HG02623 (cell line): Measurements from ENCODE around the gene NLN.
A peak's percentile ranks its signal among the peaks of the same experiment; 100 is the strongest.
"Not testable (repeated sequence)": the region's sequence is repeated elsewhere in the genome, so short reads cannot be mapped to it uniquely, and the experiment has no call there.

ENCODE experiments used
- ATAC-seq: cut with Tn5 transposase; IDR thresholded peaks from one replicate; pipeline ENCODE4 v1.9.1; 2021; ENCODE audit warnings: moderate library complexity; ENCODE audit not compliant: unreplicated experiment

The NLN gene

DNA sequence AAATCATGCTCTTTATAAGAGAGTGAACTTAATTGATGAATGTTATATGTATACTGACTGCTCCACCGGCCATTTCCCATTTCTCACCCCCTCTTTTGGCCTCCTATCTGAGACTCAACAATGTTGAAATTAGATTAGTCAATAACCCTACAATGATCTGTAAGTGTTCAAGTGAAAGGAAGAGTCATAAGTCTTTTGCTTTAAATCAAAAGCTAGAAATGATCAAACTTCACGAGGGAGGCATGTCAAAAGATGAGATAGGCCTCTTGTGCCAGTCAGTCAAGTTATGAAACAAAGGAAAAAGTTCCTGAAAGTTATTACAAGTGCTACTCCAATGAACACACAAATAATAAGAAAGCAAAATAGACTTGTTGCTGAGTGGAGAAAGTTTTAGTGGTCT is 83.1 kb downstream of the NLN start:
- ATAC-seq: no peak

GRCh38 chr5:65807494-65807893 is 85.5 kb downstream of the NLN start:
- not testable (repeated sequence) for ATAC-seq

GRCh38 chr5:65808251-65808741 is 86.3 kb downstream of the NLN start:
- no peak for ATAC-seq

DNA sequence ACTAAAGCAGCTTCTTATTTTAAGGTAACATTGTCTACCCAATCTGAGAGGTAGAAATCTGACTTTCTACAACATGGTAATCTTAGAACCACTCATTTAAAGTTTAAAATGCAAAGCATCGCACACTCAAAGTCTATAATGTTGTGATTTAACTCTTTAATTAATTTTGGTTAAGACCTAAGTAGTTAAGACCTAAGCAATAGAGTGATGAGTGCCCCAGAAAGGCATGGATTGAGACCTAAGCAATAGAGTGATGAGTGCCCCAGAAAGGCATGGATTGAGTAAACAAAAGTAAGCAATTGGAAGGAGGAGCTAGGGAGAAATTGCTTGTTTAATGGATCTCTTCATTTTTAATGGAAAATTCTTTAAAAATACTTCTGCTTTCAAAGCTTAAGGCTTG is 86.8 kb downstream of the NLN start:
- ATAC-seq: no peak

DNA sequence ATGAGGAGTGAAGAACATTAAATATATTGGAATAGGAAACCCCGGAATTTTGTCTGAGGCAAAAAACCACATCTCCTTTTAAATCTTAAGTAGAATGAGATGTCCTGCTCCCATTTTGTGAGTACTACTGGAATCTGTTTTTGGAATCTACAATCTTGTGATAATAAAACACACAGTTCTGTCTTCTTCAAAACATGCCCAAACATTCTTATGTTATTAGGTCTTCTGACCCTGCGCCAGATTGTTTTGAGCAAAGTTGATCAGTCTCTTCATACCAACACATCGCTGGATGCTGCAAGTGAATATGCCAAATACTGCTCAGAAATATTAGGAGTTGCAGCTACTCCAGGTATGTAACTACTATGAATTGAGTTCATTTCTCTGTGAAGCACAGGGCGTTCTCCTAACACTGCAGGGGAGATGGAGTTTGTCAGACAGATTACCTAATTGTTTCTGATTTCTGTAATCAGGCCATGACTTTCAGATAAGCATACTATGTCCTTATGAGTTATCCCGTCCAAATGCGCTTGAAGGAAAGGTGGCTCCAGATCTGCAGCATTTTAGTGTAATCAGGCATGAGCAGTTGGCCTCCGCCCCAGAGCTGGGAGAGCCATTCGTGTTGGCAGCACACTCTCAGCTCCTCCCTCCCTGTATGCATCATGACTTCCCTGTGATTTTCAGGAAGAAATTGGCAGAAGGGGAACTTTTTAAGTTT is 88.0 kb downstream of the NLN start:
- ATAC-seq: no peak

- no peak for ATAC-seq
Observed at GRCh38 chr5:65811004-65811403, 89.0 kb downstream of the NLN start.

DNA sequence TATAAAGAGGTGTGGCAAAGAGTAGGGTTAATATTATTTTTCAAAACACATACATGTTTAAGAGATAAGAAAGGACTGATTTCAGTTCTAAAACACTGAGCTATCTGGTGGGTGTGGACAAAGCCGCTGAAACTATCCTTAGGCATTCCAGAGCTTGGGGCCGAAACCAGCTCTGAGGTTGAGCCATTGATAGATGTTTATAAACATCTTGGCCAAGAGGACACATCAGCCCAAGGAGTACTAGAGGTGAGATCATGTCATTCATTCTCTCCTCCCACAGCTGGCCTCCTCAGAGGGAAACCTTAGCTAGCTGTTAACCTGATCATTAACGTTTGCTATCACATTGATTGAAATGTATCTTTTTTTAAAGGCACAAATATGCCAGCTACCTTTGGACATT is 89.9 kb downstream of the NLN start:
- ATAC-seq: no peak

DNA sequence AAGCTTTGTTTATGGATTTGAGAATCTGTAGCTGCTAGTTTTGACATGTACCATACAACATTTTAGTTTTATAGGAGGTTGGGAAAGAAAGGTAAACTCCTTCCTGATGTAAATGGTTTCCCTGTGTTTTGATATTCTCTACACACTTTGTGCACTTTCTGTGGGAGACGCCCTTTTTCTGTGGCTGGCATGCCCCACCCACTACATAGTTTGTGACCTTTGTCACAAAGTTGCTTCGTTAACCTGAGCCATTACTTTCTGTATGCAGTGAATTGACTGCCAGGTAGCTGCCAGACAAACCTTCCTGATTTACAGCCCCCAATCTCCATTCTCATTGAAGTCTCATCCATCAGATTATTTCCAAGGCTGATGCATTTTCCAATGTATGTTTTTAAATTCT is 90.6 kb downstream of the NLN start:
- ATAC-seq: no peak

GRCh38 chr5:65813174-65813573 is 91.2 kb downstream of the NLN start:
- ATAC-seq: no peak

GRCh38 chr5:65815161-65815560 is 93.2 kb downstream of the NLN start:
- ATAC-seq: no peak

DNA sequence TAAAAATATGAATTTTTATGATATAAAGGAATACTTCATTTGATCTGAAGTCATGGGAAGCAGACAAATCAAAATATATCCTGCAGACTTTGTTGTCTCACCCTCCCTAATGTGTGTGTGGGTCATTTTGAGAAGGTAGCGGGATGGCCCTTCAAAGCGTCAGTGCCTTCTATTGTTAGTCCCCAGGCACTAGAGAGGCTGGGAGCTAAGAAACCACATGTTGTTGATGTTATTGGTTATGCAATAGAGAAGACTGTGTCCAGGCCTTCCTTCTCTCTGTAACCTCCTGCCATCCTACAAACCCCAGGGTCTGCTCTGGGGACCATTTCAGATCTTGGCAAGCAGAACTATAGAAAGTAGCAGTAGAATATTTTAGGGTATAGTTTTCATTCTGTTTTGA is 94.7 kb downstream of the NLN start:
- ATAC-seq: no peak

DNA sequence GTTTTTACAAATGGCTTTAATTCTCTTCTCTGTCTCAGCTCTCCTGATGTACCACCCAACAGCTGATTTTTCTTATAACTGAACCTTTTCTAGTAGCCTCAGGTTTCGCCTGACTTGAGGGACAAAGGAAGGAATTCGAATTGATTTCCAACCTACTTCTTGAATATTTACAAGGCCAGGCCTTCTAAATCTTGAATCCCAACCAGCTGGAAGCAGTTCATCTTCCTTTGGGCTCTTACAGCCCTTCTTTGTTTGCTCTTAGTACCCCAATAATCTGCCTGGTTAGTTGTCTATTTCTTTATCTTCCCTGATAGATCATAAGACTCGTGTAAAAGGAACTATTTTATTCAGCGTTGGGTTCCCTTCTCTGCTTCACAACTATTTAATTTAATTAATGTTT is 95.9 kb downstream of the NLN start:
- ATAC-seq: no peak

DNA sequence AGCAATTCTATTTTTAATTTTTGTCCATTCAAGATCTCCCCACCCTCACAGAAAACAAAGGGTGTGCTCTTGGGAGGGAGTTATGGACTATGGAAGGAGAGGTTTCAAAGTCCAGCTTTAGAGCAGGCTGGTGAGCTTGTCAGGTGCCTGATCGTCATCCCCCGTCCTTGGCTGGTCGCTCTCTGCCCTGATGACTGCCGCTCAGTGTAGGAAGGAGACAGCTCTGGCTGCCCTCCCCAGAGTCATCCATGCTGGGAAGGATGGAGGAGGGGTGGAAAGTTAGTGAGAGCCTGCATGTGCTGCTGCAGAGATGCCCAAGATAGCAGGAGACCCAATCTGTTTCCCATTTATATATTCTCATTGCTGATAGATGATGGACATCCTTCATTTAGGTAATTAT is 96.6 kb downstream of the NLN start:
- no peak for ATAC-seq

- ATAC-seq: no peak
Observed at GRCh38 chr5:65819215-65819904, 97.4 kb downstream of the NLN start.

DNA sequence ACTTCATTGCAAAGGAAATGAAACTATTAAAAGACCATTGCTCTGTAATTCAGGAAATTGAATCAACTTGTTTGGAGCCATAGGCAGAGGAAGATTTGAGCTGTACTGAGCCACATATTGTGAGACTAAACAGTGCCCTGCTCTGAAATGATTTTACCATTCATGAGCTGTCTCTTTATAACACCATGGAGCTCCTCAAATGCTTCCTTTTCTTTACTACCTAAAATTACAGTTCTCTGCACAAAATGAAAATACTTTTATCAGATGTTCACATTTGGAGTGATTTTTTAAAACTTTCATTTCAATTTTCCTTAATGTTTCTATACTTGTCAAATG is 97.9 kb downstream of the NLN start:
- no peak for ATAC-seq

- no peak for ATAC-seq
Observed at GRCh38 chr5:65820373-65820772, 98.4 kb downstream of the NLN start.

DNA sequence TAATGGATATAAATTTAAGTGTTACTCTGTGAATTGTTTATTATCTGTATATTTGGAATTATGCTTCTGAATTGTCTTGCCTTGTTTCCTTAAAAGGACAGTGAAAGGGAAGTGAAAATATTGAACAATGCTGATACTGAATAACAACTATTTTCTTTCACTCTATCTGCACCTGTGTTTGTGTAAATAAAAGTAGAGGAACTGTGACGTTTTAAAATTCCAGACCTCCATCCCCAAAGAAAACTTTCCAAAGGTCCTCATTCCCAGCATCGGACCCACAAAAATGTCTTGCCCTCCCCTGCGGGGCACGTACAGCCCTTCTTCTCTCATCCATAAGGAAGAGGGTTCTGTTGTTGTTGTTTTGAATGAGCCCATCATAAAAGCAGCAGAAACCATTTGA is 100.0 kb downstream of the NLN start:
- ATAC-seq: peak; percentile 39

GRCh38 chr5:65822710-65823109 is 100.7 kb downstream of the NLN start:
- no peak for ATAC-seq

GRCh38 chr5:65823204-65823603 is 101.2 kb downstream of the NLN start:
- ATAC-seq: no peak

- ATAC-seq: no peak
Observed at GRCh38 chr5:65823845-65824445, 101.9 kb downstream of the NLN start.

DNA sequence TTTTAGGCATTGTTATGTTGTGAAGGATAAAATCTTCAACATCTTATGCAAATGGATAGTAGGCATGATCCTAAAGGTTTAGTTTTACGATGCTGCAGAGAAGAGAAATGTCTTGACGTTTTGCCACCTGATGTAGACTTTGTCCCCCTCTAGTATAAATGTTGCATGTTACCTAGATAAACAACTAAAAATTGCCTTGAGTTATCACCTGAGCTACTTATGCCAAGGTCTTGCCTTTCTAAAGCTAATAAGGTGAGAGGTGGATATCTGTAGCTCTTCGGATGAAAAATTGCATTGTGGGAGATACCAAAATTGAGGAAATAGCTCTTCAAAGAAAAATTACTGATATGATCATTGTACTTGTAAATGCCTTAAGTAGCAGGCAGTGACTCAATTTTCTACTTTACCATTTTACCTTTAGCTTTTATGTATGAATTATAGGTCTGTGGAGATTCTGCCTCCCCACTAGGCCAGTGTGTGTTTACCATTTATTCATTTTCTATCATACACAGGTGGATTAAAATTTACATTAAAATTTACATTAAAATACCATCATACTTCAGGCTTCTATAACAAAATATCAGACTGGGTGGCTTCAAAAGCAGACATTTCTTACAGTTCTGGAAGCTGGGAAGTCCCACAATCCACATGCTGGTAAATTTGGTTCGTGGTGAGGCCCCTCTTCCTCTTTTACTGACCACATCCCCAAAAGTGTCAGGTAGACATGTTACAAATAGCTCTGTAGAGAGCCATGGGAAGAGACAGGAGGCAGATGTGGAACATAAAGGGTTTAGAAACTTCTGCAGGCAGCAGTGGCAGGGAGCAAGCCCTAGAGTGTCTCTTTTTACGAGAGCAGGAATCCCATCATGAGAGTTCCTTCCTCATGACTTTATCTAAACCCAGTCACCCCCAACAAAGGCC is 103.7 kb downstream of the NLN start:
- peak; percentile 59 for ATAC-seq
